Fibroblast of the aortic adventitia (primary cell): Measurements from ENCODE around the gene THY1. TPM values are rescaled to one million over a fixed set of nuclear protein-coding genes. Genes with fewer than 3 reads are reported as not detected.

Experiments
- DNase-seq: peaks from one replicate; pipeline ENCODE4 v3.0.0-alpha.2; 2010; ENCODE audit warnings: low read depth
- H3K4me3 ChIP-seq: 2 replicates; pipeline ENCODE4 v1.5.1; 2011; ENCODE audit warnings: low read depth, mild to moderate bottlenecking, control low read depth, low read length, moderate library complexity
- CTCF ChIP-seq: IDR thresholded peaks from 2 replicates; pipeline ENCODE4 v1.5.1; 2011; ENCODE audit warnings: mild to moderate bottlenecking, low read length, control low read depth, inconsistent platforms; ENCODE audit not compliant: insufficient read depth
- total RNA-seq: library from RNA; depleted of rRNA; stranded (reverse); fragments of >200 nt; gene quantifications from 2 replicates; pipeline ENCODE4 v1.2.3, GENCODE V29; 2012; ENCODE audit warnings: low replicate concordance

The THY1 gene
- total RNA-seq, 1 donor = 164 TPM

GRCh38 chr11:119450590-119451326 is 27.8 kb upstream of the THY1 start:
- no peak for TF ChIP-seq CTCF
- peak; percentile 40 for DNase-seq
- H3K4me3 ChIP-seq = no peak overlapping the region

GRCh38 chr11:119449498-119449897 is 26.5 kb upstream of the THY1 start:
- no peak for DNase-seq
- no peak overlapping the region for H3K4me3 ChIP-seq
- no peak for TF ChIP-seq CTCF

GRCh38 chr11:119448380-119448779 is 25.4 kb upstream of the THY1 start:
- no peak for TF ChIP-seq CTCF

GRCh38 chr11:119447664-119448242 is 24.8 kb upstream of the THY1 start:
- no peak overlapping the region for H3K4me3 ChIP-seq
- TF ChIP-seq CTCF = no peak
- DNase-seq = no peak

More at GRCh38 chr11:119448380-119448779, 25.4 kb upstream of the THY1 start:
- no peak for DNase-seq
- H3K4me3 ChIP-seq = no peak overlapping the region

- TF ChIP-seq CTCF = no peak
- no peak for DNase-seq
- H3K4me3 ChIP-seq = no peak overlapping the region
Observed at GRCh38 chr11:119446871-119447663, 24.1 kb upstream of the THY1 start.

- DNase-seq = no peak
- no peak for TF ChIP-seq CTCF
- H3K4me3 ChIP-seq = no peak overlapping the region
Observed at GRCh38 chr11:119446434-119446833, 23.5 kb upstream of the THY1 start.
